ENCODE data around the gene HSP90AB1. TPM values are rescaled to one million over a fixed set of nuclear protein-coding genes. Genes with fewer than 3 reads are reported as not detected.

HSP90AB1 gene
- total and polyA plus RNA-seq, 2 of the 8 experiments (the other 6 are each of a cell fraction or from before 2014, with no cell fraction given) = 1,564 to 2,297 TPM

GRCh38 chr6:44234101-44235025 lies 12.5 kb upstream of the HSP90AB1 start (continued):
- TF ChIP-seq EGR1 (IDR thresholded peaks at IDR 0.05; ENCODE audit: borderline replicate concordance, low read depth, low read length) = no peak
- no peak for TF ChIP-seq RFX5 (IDR thresholded peaks at IDR 0.05; ENCODE audit: borderline replicate concordance, low read depth, low read length)
- TF ChIP-seq ATF3 (IDR thresholded peaks at IDR 0.05; ENCODE audit: insufficient read depth, low read depth, low read length) = no peak
- TF ChIP-seq CEBPB (IDR thresholded peaks at IDR 0.05; ENCODE audit: low read depth, low read length) = no peak
- no peak for TF ChIP-seq YY1 (IDR thresholded peaks at IDR 0.05; ENCODE audit: low read depth, low read length)
- TF ChIP-seq BACH1 (IDR thresholded peaks at IDR 0.05; ENCODE audit: low read length) = no peak
- TF ChIP-seq CHD2 (IDR thresholded peaks at IDR 0.05; ENCODE audit: low read length) = no peak
- TF ChIP-seq ATF2 (IDR thresholded peaks at IDR 0.05; ENCODE audit: low read length) = 0 out of 2 replicates have a peak, but pooled peaks have one; percentile 29
- no peak for TF ChIP-seq BRCA1 (IDR thresholded peaks at IDR 0.05; ENCODE audit: low read depth, low read length)
- no peak for TF ChIP-seq E2F6 (IDR thresholded peaks at IDR 0.05)
- TF ChIP-seq HDAC6 (IDR thresholded peaks at IDR 0.05; ENCODE audit: low read depth, low read length) = no peak
- no peak for TF ChIP-seq JUND (IDR thresholded peaks at IDR 0.05; ENCODE audit: low read length)
- peak; percentile 34; the same call in 1 of the 2 replicates for TF ChIP-seq CREB1 (IDR thresholded peaks at IDR 0.05)
- TF ChIP-seq CTBP2 (IDR thresholded peaks at IDR 0.05; ENCODE audit: borderline replicate concordance, insufficient read depth, insufficient read length, low read length) = no peak
- TF ChIP-seq SAP30 (IDR thresholded peaks at IDR 0.05; ENCODE audit: insufficient read depth, insufficient replicate concordance, low read length) = no peak
- no peak for TF ChIP-seq CHD1 (IDR thresholded peaks at IDR 0.05; ENCODE audit: low read depth, low read length)
- TF ChIP-seq RAD21 (IDR thresholded peaks at IDR 0.05 in 1 of 2, conservative IDR thresholded peaks at IDR 0.05 in 1 of 2; ENCODE audit: low read depth in 2 of 2, low read length in 2 of 2) = peak; percentile 62 to 76
- TF ChIP-seq POLR2A (IDR thresholded peaks at IDR 0.05; ENCODE audit: control extremely low read depth in 1 of 2, low read depth in 2 of 2, low read length in 2 of 2) = 0 out of 3 replicates have a peak, but pooled peaks of 1 of the 2 experiments have one; percentile 20
- no peak for TF ChIP-seq SP1 (IDR thresholded peaks at IDR 0.05; ENCODE audit: low read depth, low read length)
- no peak for TF ChIP-seq BCL11A (IDR thresholded peaks at IDR 0.05; ENCODE audit: low read depth in 2 of 2, low read length in 2 of 2)
- TF ChIP-seq NANOG (IDR thresholded peaks at IDR 0.05; ENCODE audit: insufficient read depth, low read depth, low read length, poor library complexity, severe bottlenecking) = no peak
